CD14-positive monocyte (primary cell): ENCODE data around the gene CDK18. TPM values are rescaled to one million over a fixed set of nuclear protein-coding genes. Genes with fewer than 3 reads are reported as not detected.
A peak's percentile ranks its signal among the peaks of the same experiment; 100 is the strongest.

Experiments
- DNase-seq, 3 donors: peaks; one replicate each; pipeline ENCODE4 v3.0.0-alpha.2; 2011 to 2022
- H2AFZ ChIP-seq: 2 replicates; pipeline ENCODE4 v1.6.0; 2012; ENCODE audit warnings: mild to moderate bottlenecking, low read depth, low read length, inconsistent platforms; ENCODE audit not compliant: insufficient read depth, poor library complexity, severe bottlenecking
- H3K27ac ChIP-seq, 2 donors: 1 replicate in 1 of 2; 2 replicates in 1 of 2; pipeline ENCODE4 v1.5.1; 2012 to 2013; ENCODE audit warnings: low read length in 2 of 2, control low read depth in 1 of 2, inconsistent platforms in 1 of 2, low read depth in 1 of 2, mild to moderate bottlenecking in 1 of 2
- H3K27me3 ChIP-seq, 2 donors: one replicate each; pipeline versions ENCODE4 v1.6.0 to v1.6.1; 2011 to 2013; ENCODE audit warnings: low read length in 2 of 2; ENCODE audit not compliant: control insufficient read depth in 2 of 2, insufficient read depth in 2 of 2
- H3K36me3 ChIP-seq, 2 donors: replicated peaks in 1 of 2; 1 replicate in 1 of 2; 2 replicates in 1 of 2; pipeline versions ENCODE4 v1.5.1 to v1.6.1; 2012 to 2013; ENCODE audit warnings: low read length in 2 of 2, control low read depth in 1 of 2, inconsistent platforms in 1 of 2, mild to moderate bottlenecking in 1 of 2; ENCODE audit not compliant: insufficient read depth in 2 of 2, control insufficient read depth in 1 of 2
- H3K4me1 ChIP-seq, 2 donors: 1 replicate in 1 of 2; 2 replicates in 1 of 2; pipeline versions ENCODE4 v1.5.1 to v1.6.1; 2012 to 2013; ENCODE audit warnings: low read length in 2 of 2, control low read depth in 1 of 2, inconsistent platforms in 1 of 2, mild to moderate bottlenecking in 1 of 2, moderate library complexity in 1 of 2; ENCODE audit not compliant: insufficient read depth in 2 of 2, control insufficient read depth in 1 of 2
- H3K4me2 ChIP-seq: replicated peaks from 2 replicates; pipeline ENCODE3; 2012; ENCODE audit warnings: low read length, moderate library complexity, mild to moderate bottlenecking; ENCODE audit not compliant: poor library complexity, severe bottlenecking; ENCODE audit errors: extremely low read depth
- H3K4me3 ChIP-seq, 3 experiments: fragments of 200-600 bp in 1 of 3; sonication (generic) in 1 of 3; replicated peaks in 1 of 3; 1 replicate in 2 of 3; 2 replicates in 1 of 3; pipeline ENCODE4 v1.5.1; 2011 to 2013; ENCODE audit warnings: low read length in 3 of 3, mild to moderate bottlenecking in 3 of 3, control low read depth in 2 of 3, low read depth in 2 of 3, inconsistent platforms in 1 of 3, moderate library complexity in 1 of 3
- H3K79me2 ChIP-seq: 2 replicates; pipeline ENCODE4 v1.6.0; 2012; ENCODE audit warnings: mild to moderate bottlenecking, control low read depth, inconsistent platforms, low read length, moderate library complexity; ENCODE audit not compliant: insufficient read depth
- H3K9ac ChIP-seq: 2 replicates; pipeline ENCODE4 v1.6.0; 2017; ENCODE audit warnings: low read length, mild to moderate bottlenecking; ENCODE audit not compliant: insufficient read depth, poor library complexity, severe bottlenecking
- H3K9me3 ChIP-seq, 2 donors: replicated peaks in 1 of 2; 1 replicate in 1 of 2; 2 replicates in 1 of 2; pipeline versions ENCODE4 v1.5.1 to v1.6.1; 2012 to 2013; ENCODE audit warnings: low read length in 2 of 2, control low read depth in 1 of 2; ENCODE audit not compliant: control insufficient read depth in 1 of 2, insufficient read depth in 1 of 2
- H4K20me1 ChIP-seq: 2 replicates; pipeline ENCODE4 v1.6.0; 2012; ENCODE audit warnings: mild to moderate bottlenecking, low read length, control low read depth, moderate library complexity; ENCODE audit not compliant: insufficient read depth
- H3K27ac Mint-ChIP-seq, 7 donors: one replicate each; pipeline ENCODE4 v1.8.0; 2020; ENCODE audit warnings: mild to moderate bottlenecking in 7 of 7, mixed read lengths in 7 of 7, moderate library complexity in 6 of 7, inconsistent platforms in 2 of 7
- H3K27me3 Mint-ChIP-seq, 3 donors: one replicate each; pipeline ENCODE4 v1.8.0; 2021 to 2022; ENCODE audit warnings: low read depth in 3 of 3, mild to moderate bottlenecking in 3 of 3, mixed read lengths in 3 of 3, moderate library complexity in 3 of 3, inconsistent platforms in 1 of 3
- H3K36me3 Mint-ChIP-seq, 2 donors: one replicate each; pipeline ENCODE4 v1.8.0; 2020; ENCODE audit warnings: mixed read lengths in 2 of 2, inconsistent platforms in 1 of 2, mild to moderate bottlenecking in 1 of 2
- H3K4me1 Mint-ChIP-seq: one replicate; pipeline ENCODE4 v1.8.0; 2020; ENCODE audit warnings: mild to moderate bottlenecking, mixed read lengths
- H3K4me3 Mint-ChIP-seq, 2 donors: one replicate each; pipeline ENCODE4 v1.8.0; 2020; ENCODE audit warnings: mild to moderate bottlenecking in 2 of 2, mixed read lengths in 2 of 2, moderate library complexity in 1 of 2
- H3K9me3 Mint-ChIP-seq, 7 donors: one replicate each; pipeline ENCODE4 v1.8.0; 2020 to 2022; ENCODE audit warnings: mixed read lengths in 7 of 7, mild to moderate bottlenecking in 6 of 7, moderate library complexity in 6 of 7, inconsistent platforms in 2 of 7
- CTCF ChIP-seq: fragments of 200-600 bp; IDR thresholded peaks from one replicate; pipeline ENCODE4 v1.8.0; 2022; ENCODE audit warnings: antibody characterized with exemption, mild to moderate bottlenecking
- WGBS: methylation state at CpG from one replicate; pipeline ENCODE4 v1.1.5; 2013; ENCODE audit warnings: missing lambda C conversion rate; ENCODE audit not compliant: insufficient coverage; 5-methylcytosine and 5-hydroxymethylcytosine counted together
- intact Hi-C, 2 donors: fragments of 100-400 bp; cut with micrococcal nuclease; formaldehyde crosslinking; loops; one replicate each; pipeline versions ENCODE4 v1.15.0 to v1.15.1; 2023
- polyA plus RNA-seq, 3 donors: library from polyadenylated mRNA; depleted of rRNA in 1 of 3; unstranded in 2 of 3; stranded (reverse) in 1 of 3; fragments of 300-500 nt in 2 of 3; fragments of >200 nt in 1 of 3; fragmentation: Illumina TruSeq in 2 of 3; gene quantifications; 1 replicate in 2 of 3; 2 replicates in 1 of 3; pipeline ENCODE4 v1.2.3, GENCODE V29; 2012 to 2021

Gene CDK18
- polyA plus RNA-seq, 3 donors = 0.48 to 4.4 (median 0.66) TPM

GRCh38 chr1:205570173-205570501, 65.7 kb downstream of the CDK18 start:
- H3K79me2 ChIP-seq = no peaks in the 10 kb centered on the region
- H3K27me3 Mint-ChIP-seq = peaks cover 67 to 76% (median 71%) of the 10 kb centered on the region in 3 donors

GRCh38 chr1:205570796-205571537, 66.5 kb downstream of the CDK18 start:
- Histone ChIP-seq H3K9me3 (peaks cover 0 to 14% of the 10 kb centered on the region in 2 donors), H2AFZ (no peak overlapping the region), H3K79me2 (no peaks in the 10 kb centered on the region), H3K4me1 (no peaks in the 10 kb centered on the region), H3K4me3 (no peak overlapping the region), H3K36me3 (no peaks in the 10 kb centered on the region), H3K4me2 (no peak overlapping the region), H3K27ac (no peak overlapping the region), H4K20me1 (no peaks in the 10 kb centered on the region), H3K9ac (no peak overlapping the region), H3K27me3 (peaks cover 43 to 58% of the 10 kb centered on the region in 2 donors)
- TF ChIP-seq CTCF = no peak
- Mint-ChIP-seq H3K27me3 (peaks cover 61 to 68% (median 66%) of the 10 kb centered on the region in 3 donors), H3K4me1 (peaks cover 2% of the 10 kb centered on the region), H3K27ac (no peak overlapping the region), H3K36me3 (no peaks in the 10 kb centered on the region), H3K4me3 (peak overlapping the region in 1 of 2 donors; percentile 4), H3K9me3 (peaks cover 0 to 5% (median 3%) of the 10 kb centered on the region in 7 donors)
- intact Hi-C loops = no loop called here
- 100% methylated on average over 1 of the region's 2 CpGs for WGBS
- no peak for DNase-seq

More at GRCh38 chr1:205570173-205570501, 65.7 kb downstream of the CDK18 start:
- peak overlapping the region in 1 of 2 donors; percentile 8 for H3K4me3 Mint-ChIP-seq
- H3K27ac ChIP-seq = no peak overlapping the region
- H3K4me1 ChIP-seq = no peaks in the 10 kb centered on the region
- no peak overlapping the region for H3K4me3 ChIP-seq
- peaks cover 0 to 14% of the 10 kb centered on the region in 2 donors for H3K9me3 ChIP-seq
- no peak overlapping the region for H3K27ac Mint-ChIP-seq
- no peak overlapping the region for H3K9ac ChIP-seq
- no peaks in the 10 kb centered on the region for H4K20me1 ChIP-seq
- no peaks in the 10 kb centered on the region for H3K36me3 Mint-ChIP-seq
- no peak for DNase-seq
- no peak for TF ChIP-seq CTCF
- 97% methylated on average over 6 of the region's 7 CpGs for WGBS
- no peak overlapping the region for H2AFZ ChIP-seq
- no peak overlapping the region for H3K4me2 ChIP-seq
- no peaks in the 10 kb centered on the region for H3K36me3 ChIP-seq
- H3K4me1 Mint-ChIP-seq = peaks cover 2% of the 10 kb centered on the region
- peaks cover 0 to 5% (median 3%) of the 10 kb centered on the region in 7 donors for H3K9me3 Mint-ChIP-seq
- H3K27me3 ChIP-seq = peaks cover 48 to 66% of the 10 kb centered on the region in 2 donors
- intact Hi-C loops = no loop called here
